ENCODE measurements around the gene MTIF3.

MTIF3 gene

DNA sequence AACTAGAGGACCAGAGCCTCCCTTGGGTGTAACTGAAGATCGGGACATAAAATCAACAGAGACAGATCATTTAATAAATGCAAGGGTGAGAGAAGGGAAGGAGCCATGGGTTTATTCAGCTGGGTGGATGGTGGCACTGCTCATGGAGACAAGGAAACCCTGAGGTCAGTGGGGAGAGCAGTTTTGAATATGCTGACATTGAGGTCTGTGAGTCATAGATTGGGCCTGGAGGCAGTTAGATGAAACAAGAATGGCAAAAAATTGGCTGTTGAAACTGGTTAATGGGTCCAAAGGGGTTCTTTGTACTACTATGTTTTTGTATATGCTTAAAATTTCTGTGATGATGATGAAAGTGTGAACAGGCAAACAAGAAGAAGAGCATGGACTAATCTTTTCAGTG lies 31.0 kb downstream of the MTIF3 start:
- TF ChIP-seq, protein P1, sequence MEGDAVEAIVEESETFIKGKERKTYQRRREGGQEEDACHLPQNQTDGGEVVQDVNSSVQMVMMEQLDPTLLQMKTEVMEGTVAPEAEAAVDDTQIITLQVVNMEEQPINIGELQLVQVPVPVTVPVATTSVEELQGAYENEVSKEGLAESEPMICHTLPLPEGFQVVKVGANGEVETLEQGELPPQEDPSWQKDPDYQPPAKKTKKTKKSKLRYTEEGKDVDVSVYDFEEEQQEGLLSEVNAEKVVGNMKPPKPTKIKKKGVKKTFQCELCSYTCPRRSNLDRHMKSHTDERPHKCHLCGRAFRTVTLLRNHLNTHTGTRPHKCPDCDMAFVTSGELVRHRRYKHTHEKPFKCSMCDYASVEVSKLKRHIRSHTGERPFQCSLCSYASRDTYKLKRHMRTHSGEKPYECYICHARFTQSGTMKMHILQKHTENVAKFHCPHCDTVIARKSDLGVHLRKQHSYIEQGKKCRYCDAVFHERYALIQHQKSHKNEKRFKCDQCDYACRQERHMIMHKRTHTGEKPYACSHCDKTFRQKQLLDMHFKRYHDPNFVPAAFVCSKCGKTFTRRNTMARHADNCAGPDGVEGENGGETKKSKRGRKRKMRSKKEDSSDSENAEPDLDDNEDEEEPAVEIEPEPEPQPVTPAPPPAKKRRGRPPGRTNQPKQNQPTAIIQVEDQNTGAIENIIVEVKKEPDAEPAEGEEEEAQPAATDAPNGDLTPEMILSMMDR (IDR thresholded peaks at IDR 0.05; ENCODE audit: unreplicated experiment in 3 of 3) = no peak
- peaks cover 8% of the 10 kb centered on the region for H3K27me3 Mint-ChIP-seq (ENCODE audit: low read depth)
- peak overlapping the region in 1 of 3 experiments; percentile 20 for H3K4me3 Mint-ChIP-seq
- no peak overlapping the region for H3K27ac Mint-ChIP-seq
- H3K36me3 Mint-ChIP-seq (ENCODE audit: low read depth) = no peaks in the 10 kb centered on the region
- peaks cover 36% of the 10 kb centered on the region for H3K4me1 Mint-ChIP-seq
- no peaks in the 10 kb centered on the region for H3K9me3 Mint-ChIP-seq

DNA sequence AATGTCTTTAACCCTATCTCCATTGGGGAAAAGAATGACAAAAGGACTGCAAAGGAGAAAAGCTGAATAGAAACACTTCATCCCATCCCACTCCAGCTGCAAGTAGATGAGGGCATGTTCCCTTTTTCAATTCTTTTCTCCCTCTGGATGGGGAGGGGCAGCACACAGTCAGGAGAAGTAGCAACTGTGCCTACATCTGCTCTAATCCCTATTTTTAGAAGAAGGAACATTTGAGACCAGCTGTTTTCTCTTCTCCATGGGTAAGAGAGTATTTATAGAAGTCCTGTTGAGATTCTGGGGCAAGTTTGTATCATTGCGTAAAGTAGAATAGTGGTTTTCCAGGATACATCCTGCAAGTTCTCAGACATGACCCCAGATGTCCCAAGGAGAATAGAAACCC lies 35.2 kb downstream of the MTIF3 start:
- peak overlapping the region in 1 of 3 experiments; percentile 3 for H3K4me3 Mint-ChIP-seq
- H3K27me3 Mint-ChIP-seq (ENCODE audit: low read depth) = peaks cover 9% of the 10 kb centered on the region
- peak overlapping the region in 2 of 3 experiments; percentile 14 to 33 for H3K27ac Mint-ChIP-seq
- TF ChIP-seq, protein P1 (IDR thresholded peaks at IDR 0.05; ENCODE audit: unreplicated experiment in 3 of 3) = no peak
- H3K4me1 Mint-ChIP-seq = peaks cover 24% of the 10 kb centered on the region
- H3K36me3 Mint-ChIP-seq (ENCODE audit: low read depth) = no peaks in the 10 kb centered on the region
- H3K9me3 Mint-ChIP-seq = no peaks in the 10 kb centered on the region

DNA sequence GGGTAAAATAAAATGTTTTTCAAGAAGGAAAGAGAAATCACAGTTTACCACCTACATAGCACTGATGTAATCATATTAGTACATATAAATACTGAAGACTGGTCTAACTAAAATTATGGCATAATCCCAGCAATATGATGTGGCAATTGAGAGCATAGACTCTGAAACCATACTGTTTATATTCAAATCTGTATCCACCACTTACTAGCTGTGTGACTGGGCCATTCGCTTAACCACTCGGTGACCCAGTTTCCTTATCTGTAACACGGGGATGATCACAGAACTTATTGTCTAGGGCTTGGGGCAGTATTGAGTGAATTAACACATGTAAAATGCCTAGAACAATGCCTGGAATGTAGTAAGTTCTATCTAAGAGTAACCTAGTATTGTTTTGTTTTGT lies 39.0 kb downstream of the MTIF3 start:
- H3K27ac Mint-ChIP-seq = no peak overlapping the region
- H3K9me3 Mint-ChIP-seq = peaks cover 4% of the 10 kb centered on the region
- peaks cover 22% of the 10 kb centered on the region for H3K27me3 Mint-ChIP-seq (ENCODE audit: low read depth)
- H3K36me3 Mint-ChIP-seq (ENCODE audit: low read depth) = no peaks in the 10 kb centered on the region
- H3K4me3 Mint-ChIP-seq = no peak overlapping the region
- peaks cover 20% of the 10 kb centered on the region for H3K4me1 Mint-ChIP-seq
- TF ChIP-seq, protein P1 (IDR thresholded peaks at IDR 0.05; ENCODE audit: unreplicated experiment in 3 of 3) = no peak

DNA sequence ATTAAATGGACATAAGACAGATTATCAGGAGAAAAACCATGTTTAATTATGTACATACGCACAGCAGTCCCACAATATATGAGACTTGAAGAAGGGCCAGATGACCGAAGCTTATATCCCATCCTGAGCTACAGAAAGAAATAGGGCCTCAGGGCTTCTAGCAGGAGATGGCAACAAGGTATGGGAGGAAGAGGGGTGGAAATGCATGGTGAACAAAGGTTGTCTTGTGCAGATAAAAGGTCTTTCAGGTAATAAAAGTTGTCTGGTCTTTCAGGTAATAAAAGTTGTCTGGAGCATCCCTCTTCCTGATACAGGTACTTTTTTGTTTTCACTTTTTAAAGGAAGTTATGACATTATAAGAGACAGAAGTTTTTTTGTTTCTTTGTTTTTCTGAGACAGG lies 41.4 kb downstream of the MTIF3 start:
- no peak overlapping the region for H3K4me3 Mint-ChIP-seq
- no peaks in the 10 kb centered on the region for H3K36me3 Mint-ChIP-seq (ENCODE audit: low read depth)
- peaks cover 20% of the 10 kb centered on the region for H3K27me3 Mint-ChIP-seq (ENCODE audit: low read depth)
- H3K4me1 Mint-ChIP-seq = peaks cover 18% of the 10 kb centered on the region
- TF ChIP-seq, protein P1 (IDR thresholded peaks at IDR 0.05; ENCODE audit: unreplicated experiment in 3 of 3) = no peak
- no peak overlapping the region for H3K27ac Mint-ChIP-seq
- H3K9me3 Mint-ChIP-seq = peaks cover 4% of the 10 kb centered on the region

DNA sequence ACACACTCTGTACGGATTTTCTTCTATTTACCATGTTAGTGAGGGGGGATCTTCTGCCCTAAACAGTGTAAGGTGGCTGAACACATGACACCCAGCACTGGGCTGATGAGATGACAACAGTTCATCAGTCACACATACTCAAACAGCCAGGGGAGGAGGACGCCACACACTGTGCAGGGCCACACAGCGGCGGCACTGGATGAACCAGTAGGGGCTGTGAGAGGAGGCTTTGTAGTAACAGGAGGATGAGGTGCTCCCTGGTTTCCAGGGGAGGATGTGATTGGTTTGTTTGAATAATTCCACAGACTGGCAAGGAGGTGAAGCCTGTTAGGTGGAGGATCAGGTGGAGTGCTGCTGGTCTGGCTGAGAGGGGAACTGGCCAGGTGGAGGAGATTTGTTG lies 42.3 kb downstream of the MTIF3 start:
- no peaks in the 10 kb centered on the region for H3K36me3 Mint-ChIP-seq (ENCODE audit: low read depth)
- no peak overlapping the region for H3K27ac Mint-ChIP-seq
- TF ChIP-seq, protein P1 (IDR thresholded peaks at IDR 0.05; ENCODE audit: unreplicated experiment in 3 of 3) = no peak
- peaks cover 4% of the 10 kb centered on the region for H3K9me3 Mint-ChIP-seq
- peaks cover 27% of the 10 kb centered on the region for H3K4me1 Mint-ChIP-seq
- H3K27me3 Mint-ChIP-seq (ENCODE audit: low read depth) = peaks cover 23% of the 10 kb centered on the region
- no peak overlapping the region for H3K4me3 Mint-ChIP-seq

DNA sequence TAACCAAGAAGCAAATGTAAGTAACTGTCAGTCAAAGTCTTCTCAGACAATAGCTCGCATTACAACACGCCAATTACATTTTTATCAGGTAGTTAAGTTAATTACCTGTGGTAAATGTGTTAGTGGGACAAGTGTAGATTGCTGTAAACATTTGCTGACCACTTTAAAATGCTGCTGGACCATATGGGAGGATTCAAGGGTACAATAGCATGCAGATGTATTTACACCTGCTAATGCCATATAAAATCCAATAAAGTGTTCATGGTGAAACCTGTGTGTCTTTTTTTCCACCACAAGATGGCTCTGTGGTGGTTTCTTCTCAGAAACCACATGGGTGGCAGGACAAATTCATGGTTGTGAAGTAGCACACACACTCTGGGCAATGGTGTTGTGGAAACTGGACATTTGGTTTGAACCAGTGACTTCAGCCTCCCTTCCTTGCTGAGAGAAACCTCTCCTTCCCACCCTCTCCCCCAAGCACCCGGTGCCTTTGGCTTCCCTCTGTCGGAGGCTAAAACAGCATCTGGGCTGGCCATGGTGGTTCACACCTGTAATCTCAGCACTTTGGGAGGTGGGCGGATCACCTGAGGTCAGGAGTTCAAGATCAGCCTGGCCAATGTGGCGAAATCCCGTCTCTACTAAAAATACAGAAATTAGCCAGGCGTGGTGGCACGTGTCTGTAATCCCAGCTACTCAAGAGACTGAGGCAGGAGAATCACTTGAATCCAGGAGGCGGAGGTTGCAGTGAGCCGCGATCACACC lies 44.0 kb downstream of the MTIF3 start:
- peaks cover 4% of the 10 kb centered on the region for H3K9me3 Mint-ChIP-seq
- no peak overlapping the region for H3K4me3 Mint-ChIP-seq
- peaks cover 18% of the 10 kb centered on the region for H3K27me3 Mint-ChIP-seq (ENCODE audit: low read depth)
- TF ChIP-seq, protein P1 (IDR thresholded peaks at IDR 0.05; ENCODE audit: unreplicated experiment in 3 of 3) = peak; percentile 41 to 52 (median 49)
- H3K36me3 Mint-ChIP-seq (ENCODE audit: low read depth) = no peaks in the 10 kb centered on the region
- peaks cover 32% of the 10 kb centered on the region for H3K4me1 Mint-ChIP-seq
- H3K27ac Mint-ChIP-seq = no peak overlapping the region
